ENCODE measurements around the gene NXPH4.
A peak's percentile ranks its signal among the peaks of the same experiment; 100 is the strongest.

Gene NXPH4

DNA sequence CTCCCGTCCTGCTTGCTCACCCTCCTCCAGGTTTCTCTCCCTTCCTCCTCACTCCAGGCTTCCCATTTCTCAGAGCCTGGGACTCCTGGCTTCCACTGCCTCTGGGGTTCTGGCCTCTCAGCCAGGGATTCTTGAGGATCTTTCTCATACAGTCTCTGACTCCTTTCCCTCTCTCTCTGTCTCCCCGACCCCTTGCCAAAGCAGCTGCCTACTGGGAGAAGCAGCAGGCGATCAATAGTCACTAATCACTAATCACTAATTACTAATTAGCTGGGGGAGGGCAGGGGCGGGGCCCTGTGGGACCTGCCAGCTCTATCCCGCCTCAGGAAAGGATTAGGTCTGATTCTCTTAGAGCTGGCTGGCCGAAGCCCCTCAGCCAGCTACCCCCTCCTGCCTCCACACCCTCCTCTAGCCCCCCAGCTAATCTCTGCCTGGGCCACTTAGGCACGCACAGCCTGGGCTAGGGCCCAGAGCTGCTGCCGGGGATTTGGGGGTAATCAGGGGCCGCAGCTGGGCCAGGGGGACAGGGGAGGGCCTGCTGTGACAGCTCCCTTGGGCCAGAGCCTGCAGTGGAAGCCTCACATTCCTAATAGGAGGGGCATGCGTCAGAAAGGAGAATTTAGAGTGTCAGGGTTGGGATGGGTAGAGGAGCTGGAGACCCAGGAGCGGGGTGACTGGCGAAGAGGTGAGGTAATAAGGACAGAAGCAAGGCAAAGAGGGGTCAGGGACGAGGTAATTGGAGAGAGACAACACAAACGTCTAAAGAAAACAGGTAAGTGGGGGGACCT lies 2.8 kb downstream of the NXPH4 start:
- DNase-seq (ENCODE audit: low read depth), result no peak

DNA sequence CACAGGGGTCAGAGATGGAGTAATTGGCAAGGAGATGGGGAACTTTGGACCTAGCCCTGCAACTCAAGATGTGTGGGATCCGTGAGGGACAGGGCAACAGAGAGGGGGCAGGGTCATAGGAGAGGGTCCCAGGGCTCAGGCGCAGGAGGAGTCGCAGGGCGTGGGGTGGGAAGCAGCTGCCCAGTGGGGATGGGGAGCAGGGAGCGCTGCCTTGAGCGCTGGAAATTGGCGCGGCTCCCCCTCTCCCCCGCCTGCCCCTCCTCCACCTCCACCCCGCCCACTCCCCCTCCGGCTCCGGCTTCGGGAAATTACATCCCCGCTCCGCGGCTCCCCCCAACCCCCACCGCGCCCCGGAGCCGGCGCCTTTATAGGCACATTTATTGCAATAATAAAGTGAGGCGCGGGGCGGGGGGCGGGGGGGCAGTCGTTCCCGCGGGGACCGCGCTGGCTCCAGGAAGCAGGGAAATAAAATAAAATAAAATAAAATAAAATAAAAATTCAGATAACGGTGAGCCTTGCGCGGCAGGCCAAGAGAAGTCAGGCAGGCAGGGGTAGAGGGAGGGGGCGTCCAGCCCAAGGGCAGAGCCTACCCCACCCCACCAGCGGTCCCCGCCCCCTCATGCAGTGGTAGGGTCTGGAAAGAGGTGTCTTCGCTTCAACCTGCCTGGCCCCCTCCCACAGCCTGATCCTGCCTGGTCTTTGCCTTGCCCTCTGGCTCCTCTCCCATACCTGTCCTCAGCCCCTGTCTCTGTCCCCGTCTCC lies 3.6 kb downstream of the NXPH4 start:
- DNase-seq (ENCODE audit: low read depth), result no peak

DNA sequence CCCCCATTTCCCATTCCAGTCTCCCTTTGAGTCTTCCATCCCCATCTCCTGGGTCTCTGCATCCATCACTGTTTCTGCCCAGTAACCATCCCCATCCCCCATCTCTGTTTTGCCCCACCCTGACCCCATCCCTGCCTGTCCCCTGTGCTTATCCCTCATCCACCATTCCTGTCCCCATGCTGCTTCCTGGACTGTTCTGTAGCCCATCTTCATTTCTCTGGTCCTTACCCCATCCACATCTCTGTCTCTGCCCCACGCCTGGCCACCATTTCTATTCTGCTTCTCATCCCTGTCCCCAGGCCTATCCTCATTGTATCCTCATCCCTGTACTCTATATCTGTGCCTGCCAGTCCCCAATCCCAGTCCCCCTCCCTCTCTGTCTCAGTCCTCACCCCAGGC lies 4.2 kb downstream of the NXPH4 start:
- no peak for DNase-seq (ENCODE audit: low read depth)

DNA sequence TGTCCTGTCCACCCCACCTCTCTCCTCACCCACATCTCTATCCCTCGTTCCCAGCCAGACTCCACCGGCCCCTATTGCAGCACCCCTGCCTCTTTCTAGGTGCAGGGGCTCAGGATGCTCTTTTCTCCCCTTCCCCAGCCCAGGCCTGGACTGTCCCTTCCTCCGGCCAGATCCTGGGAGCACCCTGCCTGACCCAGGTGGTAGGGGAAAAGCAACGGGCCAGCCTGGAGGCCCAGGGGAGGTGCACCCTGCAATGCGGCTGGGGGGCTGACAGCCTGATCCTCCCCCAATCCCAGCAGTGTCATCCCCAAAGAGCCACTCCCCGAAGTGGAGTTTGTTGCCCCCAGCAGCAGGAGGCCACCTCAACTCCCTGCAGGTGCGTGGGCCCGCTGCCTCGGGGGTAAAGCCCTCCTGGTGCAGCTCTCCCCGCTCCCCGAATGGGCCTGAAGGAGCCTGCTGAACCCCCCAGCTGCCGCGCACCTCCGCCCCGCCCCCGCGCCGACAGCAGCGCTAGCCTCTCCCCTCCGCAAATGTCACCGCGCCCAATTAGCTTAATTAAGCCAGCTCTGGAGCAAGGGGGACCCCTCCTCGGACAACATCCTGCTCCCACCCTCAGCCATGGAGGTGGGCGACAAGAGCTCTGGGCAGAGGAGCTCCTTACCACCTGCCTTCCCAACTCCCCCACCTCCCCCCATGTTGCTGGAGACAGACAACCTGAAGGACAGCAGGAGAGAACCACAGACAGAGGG lies 4.7 kb downstream of the NXPH4 start:
- no peak for DNase-seq (ENCODE audit: low read depth)

DNA sequence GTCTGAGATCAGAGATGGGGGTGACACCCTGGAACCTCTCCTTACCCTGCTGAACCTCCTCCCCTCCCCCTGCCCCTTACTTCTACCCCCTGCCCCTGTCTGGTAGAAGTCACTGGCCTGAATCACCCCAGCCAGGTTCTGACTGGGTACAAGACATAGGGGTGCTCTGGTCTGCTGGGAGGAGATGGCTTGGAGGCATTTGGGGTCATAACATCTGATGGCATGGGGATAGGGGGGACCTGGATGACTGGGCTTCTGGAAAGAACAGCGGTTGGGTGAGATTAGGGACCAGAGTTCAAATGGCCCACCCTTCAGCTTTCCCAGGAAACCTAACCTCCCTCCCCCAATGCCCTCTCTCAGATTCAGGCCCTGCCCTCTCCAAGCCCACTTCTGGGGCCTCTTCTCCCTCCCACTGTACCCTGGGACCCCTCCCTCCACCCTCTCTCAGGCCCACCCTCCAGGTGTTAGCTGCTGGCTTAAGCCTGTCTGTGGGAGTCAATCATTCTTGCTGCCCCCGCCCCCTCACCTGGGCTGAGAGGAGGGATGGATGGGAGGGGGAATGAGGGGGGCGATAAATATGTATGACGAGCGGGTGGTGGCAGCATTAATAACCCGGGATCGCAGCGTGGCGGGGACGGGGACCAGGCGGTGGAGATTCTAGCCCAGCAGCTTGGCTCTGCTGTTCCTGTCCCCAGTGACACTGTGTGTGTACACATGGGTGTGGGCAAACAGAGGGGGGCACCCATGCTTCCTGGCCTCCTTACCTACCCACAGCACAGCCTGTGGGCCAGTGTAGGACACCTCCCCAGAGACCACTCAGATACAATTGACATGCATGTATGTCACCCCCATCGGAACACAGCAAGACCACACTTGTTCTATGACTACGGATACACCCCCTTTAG lies 5.9 kb downstream of the NXPH4 start:
- no peak for DNase-seq (ENCODE audit: low read depth)

DNA sequence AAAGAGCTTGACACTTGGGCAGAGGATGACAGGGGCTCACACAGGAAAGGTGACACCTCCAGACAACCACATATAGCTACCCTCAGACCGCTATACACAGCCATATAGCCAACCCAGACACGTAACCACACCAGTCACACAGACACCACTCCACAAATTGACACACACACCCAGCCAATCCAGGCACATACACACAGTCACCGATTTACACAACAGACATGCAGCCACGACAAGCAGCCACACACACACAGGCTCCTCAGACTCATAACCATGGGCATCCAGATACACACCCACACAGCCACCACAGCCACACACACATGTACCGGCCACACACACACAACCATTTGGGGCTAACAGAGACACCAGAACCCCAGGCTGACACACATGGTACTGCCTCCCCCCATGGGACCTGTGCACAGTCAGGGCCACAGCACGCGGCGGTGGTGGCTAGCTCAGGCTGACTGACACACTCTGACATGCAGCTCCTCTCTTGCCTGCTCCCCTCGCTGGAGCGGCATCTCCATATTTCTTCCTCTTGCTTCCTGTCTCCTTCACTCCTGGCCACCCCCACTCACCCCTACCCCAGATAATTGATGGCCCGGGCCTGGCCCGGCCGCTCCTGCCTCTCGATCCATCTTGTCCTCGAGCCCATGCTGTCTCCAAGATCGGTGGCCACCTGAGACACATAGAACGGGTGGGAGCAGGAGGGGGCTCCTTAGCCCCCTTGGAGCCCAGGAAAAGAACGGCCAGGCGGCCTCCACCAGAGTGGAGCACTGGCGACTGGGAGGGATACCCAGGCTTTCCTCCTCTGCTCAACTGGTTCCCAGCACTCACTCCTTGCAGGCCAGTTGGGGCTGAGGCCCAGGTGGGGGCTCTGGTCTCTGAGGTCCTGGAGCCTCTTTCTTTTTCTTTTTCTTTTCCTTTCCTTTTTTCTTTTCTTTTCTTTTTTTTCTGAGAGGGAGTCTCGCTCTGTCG lies 6.9 kb downstream of the NXPH4 start:
- no peak for DNase-seq (ENCODE audit: low read depth)

DNA sequence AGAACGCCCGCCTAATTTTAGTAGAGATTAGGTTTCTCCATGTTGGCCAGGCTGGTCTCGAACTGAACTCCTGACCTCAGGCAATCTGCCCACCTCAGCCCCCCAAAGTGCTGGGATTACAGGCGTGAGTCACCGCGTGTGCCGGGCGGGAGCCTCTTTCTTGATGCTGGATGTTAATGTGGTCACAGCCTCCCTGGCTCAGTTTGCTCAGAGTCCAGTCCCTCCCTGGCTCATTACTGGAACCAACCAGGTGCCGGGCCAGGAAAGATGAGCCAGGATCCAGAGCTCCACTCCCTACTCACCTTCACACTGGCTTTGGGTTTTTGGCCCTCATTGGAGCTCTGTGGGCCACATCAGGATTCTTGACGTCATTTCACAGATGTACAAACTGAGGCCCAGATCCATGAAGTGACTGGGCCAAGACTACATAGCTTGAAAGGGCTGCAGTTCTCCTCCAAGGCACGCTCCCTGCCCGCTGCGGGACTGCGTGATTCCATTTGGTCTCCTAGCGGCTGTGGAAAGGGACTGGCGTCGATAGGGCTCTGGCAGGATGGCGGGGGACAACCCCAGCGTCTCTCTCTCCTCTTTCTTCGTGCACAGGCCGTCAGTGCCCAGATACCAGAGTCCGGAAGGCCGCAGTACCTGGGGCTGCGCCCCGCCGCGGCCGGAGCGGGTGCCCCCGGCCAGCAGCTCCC lies 7.8 kb downstream of the NXPH4 start:
- no peak for DNase-seq (ENCODE audit: low read depth)

DNA sequence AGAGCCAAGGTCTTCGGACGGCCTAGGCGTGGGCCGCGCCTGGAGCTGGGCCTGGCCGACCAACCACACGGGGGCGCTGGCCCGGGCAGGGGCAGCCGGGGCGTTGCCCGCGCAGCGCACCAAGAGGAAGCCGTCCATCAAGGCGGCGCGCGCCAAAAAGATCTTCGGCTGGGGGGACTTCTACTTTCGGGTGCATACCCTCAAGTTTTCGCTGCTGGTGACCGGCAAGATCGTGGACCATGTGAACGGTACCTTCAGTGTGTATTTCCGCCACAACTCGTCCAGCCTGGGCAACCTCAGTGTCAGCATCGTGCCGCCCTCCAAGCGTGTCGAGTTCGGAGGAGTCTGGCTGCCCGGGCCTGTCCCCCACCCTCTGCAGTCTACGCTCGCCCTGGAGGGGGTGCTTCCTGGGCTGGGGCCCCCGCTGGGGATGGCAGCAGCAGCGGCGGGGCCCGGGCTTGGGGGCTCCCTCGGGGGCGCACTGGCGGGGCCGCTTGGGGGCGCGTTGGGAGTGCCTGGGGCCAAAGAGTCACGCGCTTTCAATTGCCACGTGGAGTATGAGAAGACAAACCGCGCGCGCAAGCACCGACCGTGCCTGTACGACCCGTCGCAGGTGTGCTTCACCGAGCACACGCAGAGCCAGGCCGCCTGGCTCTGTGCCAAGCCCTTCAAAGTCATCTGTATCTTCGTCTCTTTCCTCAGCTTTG lies 8.5 kb downstream of the NXPH4 start:
- DNase-seq (ENCODE audit: low read depth), result no peak

DNA sequence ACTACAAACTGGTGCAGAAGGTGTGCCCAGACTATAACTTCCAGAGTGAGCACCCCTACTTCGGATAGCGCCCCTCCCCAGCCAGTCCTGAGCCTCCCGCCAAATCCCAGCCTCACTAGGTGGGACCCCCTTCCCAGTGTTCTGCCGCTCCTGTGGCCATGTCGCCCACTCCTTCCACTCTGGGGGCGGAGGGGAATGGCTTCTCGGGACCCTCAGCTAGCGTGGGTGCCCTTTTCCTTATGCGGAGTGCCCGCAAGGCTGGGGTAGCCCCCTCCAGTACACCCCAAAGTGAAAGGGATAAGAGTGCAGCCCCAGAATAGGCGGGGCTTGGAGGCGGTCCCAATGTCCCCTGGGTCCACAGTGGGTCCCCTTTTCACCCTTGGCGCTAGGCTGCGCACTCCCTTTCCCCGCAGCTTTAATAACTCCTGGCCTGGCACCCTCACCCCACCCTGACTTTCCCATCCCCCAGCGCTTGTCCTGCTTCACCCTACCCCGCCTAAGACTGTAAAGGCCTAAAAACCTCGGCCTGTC lies 9.2 kb downstream of the NXPH4 start:
- DNase-seq (ENCODE audit: low read depth), result no peak

DNA sequence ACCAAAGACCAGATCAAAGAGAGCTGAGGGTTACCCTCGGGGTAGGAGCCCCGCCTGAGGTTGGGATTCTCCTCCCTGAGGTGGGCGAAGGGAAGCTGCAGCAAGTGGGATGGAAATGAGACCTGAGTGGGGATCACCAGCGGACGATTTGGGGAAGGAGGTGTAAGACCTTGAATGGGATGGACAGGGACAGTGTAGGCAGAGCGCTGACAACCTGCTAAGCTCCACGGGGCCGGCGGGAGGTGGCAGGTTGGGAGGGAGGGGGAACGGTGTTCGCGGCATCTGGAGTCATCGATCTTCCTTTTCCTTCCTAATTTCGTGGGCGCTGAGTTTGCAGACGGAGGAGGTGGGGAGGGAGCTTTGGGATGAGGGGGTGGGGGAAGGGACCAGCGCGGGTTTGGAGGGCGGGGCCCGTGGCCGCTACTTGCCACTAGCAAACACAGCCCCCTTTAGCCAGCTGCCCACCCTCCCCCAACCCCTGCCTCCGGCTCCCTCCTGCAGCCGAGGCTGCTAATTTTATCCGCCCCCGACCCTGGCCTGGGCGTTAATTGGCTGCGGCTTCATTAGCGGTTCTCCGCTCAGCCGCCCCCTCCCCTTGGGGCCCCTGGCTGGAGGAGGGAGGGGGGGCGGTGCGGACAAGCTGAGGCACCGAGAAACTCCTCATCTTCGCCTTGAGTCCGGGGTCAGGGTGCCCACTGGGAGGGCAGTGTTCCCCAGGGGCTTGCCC lies 10.2 kb downstream of the NXPH4 start:
- DNase-seq (ENCODE audit: low read depth), result no peak

DNA sequence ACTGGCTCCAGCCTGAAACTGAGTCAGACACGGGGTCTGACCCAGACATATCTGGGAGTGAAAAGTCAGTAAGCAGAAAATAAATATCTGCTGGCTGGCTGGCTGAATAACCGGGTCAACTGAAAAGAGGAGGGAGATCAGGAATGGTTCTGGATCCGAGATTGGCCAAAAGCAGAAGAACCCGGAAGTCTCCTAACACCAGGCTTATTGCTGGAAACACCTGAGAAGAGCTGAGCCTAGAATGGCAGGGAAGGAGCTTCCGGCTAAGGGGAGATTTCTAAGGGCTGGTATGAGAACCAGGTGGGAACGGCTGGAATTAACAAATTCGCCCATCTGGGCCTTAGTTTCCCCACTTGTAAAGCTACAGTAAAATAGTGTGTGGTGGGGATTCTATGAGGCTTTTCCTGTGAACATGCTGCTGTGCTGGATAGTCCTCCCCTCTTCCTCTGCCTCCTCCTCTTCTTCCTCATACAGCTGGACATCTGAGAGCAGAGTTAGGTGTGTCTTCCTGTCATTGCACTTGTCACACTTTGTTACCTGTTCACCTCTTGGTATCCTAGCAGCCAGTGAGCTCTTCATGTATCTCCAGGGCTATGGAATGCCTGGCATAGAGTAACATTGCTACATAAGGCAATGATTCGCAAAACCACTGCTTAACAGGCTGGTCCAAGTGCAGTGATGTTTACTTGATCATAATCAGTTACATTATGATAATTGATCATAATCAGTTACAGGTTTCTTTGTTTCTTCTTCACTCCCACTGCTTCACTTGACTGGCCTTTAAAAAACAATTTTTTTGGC lies 10.9 kb downstream of the NXPH4 start:
- DNase-seq (ENCODE audit: low read depth), result no peak

DNA sequence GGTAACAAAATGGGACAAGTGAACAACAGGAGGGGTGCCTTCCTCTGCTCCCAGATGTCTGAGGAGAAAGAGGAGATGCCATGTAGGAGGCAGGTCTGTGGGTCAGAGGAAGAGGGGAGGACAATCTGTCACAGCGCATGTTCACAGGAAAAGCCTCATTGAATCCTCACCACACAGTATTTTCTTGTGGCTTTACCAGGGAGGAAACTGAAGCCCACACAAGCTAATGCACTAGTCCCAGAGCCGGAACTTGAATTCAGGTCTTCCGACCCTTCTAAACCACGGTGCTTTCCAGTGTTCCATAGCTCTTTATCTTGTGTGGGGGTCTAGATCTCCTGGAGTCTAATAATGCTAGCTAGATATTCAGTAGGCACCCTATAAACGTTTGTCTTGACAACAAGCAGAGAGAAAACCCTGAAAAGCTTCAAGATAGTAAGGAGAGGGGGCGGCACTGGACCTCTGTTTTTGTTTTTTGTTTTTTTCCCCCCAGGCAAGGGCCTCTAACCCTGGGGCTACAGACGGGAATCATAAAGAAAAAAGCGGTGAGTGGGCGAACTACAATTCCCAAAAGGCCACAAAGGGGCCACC lies 12.5 kb downstream of the NXPH4 start:
- no peak for DNase-seq (ENCODE audit: low read depth)

DNA sequence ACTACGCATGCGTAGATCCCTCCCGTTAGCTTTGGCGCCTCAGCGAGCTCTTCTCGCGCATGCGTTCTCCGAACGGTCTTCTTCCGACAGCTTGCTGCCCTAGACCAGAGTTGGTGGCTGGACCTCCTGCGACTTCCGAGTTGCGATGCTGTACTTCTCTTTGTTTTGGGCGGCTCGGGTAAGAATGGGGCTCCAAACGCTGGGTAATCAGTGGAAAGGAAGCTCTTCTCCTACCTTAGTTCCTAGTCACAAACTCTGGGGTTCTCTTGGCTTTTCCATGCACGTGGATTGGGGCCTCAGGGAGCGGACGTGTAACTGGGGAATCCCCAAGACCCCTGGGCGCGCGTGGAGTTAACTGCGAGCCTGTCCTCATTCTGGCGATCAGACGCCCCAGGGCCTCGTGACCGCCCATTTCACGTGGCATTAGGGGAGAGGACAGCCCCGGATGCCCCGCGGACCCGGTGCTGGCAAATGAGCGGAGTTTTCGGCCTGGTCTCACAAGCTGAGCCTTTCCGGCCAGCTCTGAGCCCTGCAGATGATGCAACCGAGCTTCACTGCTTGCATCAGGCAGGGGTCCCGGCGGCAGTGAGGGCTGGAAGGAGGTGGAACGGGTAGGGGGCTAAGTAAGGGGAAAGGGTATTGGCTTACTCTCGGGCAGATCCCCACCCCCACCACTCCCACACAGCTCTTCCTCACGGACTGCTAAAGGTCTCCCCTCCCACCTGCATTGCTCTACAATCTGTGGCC lies 13.2 kb downstream of the NXPH4 start, which contains the start of gene SHMT2:
TSS of gene SHMT2 (plus strand) at position 78 of the 747 bp plus-strand sequence. CDS start at position 146, 68 bp downstream.
- peak; percentile 86 for DNase-seq (ENCODE audit: low read depth)

DNA sequence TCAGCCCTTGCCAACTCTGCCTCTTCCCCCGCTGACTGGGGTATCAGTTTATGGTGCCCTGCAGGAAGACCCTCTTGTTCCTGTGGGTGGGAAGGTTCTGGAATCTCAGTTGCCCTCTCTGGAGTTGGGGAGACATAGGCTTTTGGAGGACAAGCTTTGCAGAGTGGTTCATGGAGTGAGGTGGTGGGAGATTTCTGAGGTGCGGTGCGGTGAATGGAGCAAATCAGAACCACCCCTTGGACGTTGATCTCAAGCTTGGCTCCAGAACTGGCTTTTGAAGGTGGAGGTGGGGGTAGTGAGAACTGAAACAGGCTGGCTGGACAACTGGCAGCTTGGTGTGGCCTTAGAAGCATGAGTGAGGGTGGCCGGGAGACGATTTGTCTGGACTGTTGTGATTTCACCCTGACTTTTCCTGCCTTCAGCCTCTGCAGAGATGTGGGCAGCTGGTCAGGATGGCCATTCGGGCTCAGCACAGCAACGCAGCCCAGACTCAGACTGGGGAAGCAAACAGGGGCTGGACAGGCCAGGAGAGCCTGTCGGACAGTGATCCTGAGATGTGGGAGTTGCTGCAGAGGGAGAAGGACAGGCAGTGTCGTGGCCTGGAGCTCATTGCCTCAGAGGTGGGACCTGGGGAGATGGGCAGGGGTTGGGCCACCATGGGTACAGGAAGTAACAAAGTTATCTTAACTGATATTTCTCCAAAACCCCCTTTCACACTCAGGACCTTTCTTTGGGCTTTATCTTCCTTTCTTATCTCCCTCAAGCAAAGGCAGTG lies 14.0 kb downstream of the NXPH4 start:
- DNase-seq (ENCODE audit: low read depth), result no peak

DNA sequence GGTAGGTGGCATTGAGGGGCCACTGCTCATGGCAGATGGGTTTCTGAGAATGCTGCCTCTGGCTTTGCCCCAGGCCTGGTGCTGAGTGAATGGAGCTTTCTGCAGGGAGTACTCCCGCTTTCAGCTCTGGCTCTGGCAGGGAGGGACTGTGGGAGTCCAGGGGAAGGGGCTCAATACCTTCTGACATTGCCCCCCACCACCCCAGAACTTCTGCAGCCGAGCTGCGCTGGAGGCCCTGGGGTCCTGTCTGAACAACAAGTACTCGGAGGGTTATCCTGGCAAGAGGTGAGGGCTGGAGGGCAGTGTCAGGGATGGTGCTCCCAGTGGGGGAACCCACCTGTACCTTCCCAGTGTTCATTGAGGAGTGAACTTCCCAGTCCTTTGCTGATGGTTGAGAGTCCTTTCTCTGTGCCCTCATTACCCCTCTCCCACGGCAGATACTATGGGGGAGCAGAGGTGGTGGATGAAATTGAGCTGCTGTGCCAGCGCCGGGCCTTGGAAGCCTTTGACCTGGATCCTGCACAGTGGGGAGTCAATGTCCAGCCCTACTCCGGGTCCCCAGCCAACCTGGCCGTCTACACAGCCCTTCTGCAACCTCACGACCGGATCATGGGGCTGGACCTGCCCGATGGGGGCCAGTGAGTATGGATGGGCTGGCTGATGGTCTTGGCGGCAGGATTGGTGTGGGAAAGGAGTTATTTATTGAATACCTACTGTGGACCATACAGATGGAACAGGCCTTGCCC lies 14.9 kb downstream of the NXPH4 start:
- DNase-seq (ENCODE audit: low read depth), result no peak

Measured in CMK (cell line).